Left colon (tissue), 2 donors: ENCODE results near the gene CMIP. TPM values are rescaled to one million over a fixed set of nuclear protein-coding genes. Genes with fewer than 3 reads are reported as not detected.
A peak's percentile ranks its signal among the peaks of the same experiment; 100 is the strongest.

Source experiments
- ATAC-seq: fragments of 200-7000 bp; cut with Tn5 transposase; one replicate; pipeline ENCODE4 v1.9.1; 2020; ENCODE audit warnings: mild to moderate bottlenecking, moderate library complexity
- DNase-seq, 2 donors: peaks; one replicate each; pipeline ENCODE4 v3.0.0-alpha.2; 2020
- intact Hi-C, 2 donors: fragments of 100-400 bp; cut with DNase I in 1 of 2; cut with micrococcal nuclease in 1 of 2; formaldehyde crosslinking; loops; one replicate each; pipeline versions ENCODE4 v1.11.2 to v1.14.0; 2022; cut with DNase I, micrococcal nuclease
- total RNA-seq, 2 donors: library from RNA; stranded (reverse); fragmentation: NEBNext Ultra II Directional; extraction: Animal tissue kit (Norgen Biotek cat#: 25700); gene quantifications; one replicate each; pipeline ENCODE4 v1.2.1, GENCODE V29; 2021
- donor health status: DM: no; HTN: no; CAD: no.
- donor health status: DM: yes; HTN: yes; CAD: no.

Gene CMIP
- total RNA-seq, 2 donors from 2014 or later = 81.8 to 84.5 TPM

DNA sequence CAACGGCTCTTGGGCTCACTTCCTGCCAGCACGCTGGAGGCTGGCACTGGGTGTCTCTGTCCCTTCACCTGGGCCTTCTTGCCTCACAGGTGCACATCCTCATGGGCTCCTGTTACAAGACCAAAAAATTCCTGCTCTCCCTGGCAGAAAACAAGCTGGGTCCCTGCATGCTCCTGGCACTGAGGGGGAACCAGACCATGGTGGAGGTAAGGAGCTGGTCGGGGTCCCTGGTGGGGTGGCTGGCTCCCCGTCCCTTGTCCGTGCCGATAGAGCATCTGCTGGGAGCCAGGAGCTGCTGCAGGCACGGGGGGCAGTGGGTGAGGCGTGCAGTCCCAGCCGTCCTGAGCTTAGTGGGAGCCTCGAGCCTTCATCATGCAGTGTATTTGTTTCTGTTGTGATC is 255.0 kb downstream of the CMIP start:
- intact Hi-C loops = loop anchor here in 1 of 2 donors (10.0 kb wide), 1 partner anchor 55 kb away; no protein-coding TSS in a partner anchor
- no peak for DNase-seq
- ATAC-seq = no peak

DNA sequence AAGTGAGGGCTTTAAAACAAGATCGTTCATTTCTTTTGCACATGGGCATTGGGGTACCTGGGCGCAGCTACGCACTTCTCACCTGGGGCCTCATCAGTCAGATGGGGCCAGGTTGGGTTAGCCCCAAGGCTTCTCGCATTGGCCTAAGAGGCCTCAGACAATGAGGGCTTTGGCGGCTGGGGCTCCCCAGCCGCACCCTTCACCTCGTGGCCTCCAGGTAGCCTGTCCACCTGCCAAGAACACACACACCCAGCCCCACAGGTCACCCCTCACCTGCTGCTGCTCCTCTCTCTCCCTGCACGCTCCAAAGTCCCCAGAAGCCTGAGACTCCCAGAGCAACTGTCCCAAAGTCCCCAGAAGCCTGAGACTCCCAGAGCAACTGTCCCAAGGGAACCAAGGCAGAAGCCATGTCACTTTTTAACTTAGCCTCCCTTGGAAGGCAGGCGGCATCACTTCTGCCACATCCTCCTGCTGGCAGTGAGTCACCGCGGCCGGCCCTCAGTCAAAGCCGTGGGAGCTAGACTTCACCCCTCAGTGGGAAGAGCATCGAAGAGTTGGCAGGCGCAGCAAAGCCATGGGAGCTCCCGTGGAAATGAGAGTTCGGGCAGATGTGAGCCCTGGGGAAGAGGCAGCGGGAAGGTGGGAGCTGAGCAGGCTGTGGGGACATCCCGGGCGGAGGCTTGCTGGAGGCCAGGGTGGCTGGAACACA is 255.6 kb downstream of the CMIP start:
- ATAC-seq = no peak
- intact Hi-C loops = no loop called here
- no peak for DNase-seq

DNA sequence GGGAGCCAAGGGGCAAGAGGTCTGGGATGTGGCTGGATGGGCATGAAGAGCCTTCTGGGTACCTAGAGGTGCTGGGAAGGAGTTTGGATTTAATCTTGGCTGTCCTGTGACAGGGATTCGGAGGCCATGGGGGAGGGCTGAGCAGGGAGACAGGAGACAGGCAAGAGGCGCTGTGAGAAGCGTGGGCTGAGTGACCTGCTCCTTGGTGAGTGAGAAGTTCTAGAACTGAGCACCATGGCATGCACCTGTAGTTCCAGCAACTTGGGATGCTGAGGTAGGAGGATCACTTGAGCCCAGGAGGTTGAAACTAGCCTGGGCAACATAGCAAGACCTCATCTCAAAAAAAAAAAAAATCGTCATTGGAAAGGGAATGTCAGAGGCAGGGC is 256.2 kb downstream of the CMIP start:
- ATAC-seq = no peak
- intact Hi-C loops = no loop called here
- DNase-seq = no peak

GRCh38 chr16:81701296-81701970 is 256.8 kb downstream of the CMIP start:
- intact Hi-C loops = no loop called here
- DNase-seq = no peak

GRCh38 chr16:81702506-81702905 is 257.9 kb downstream of the CMIP start:
- intact Hi-C loops = no loop called here
- no peak for DNase-seq
- ATAC-seq = no peak

More at GRCh38 chr16:81701296-81701970, 256.8 kb downstream of the CMIP start:
- no peak for ATAC-seq

DNA sequence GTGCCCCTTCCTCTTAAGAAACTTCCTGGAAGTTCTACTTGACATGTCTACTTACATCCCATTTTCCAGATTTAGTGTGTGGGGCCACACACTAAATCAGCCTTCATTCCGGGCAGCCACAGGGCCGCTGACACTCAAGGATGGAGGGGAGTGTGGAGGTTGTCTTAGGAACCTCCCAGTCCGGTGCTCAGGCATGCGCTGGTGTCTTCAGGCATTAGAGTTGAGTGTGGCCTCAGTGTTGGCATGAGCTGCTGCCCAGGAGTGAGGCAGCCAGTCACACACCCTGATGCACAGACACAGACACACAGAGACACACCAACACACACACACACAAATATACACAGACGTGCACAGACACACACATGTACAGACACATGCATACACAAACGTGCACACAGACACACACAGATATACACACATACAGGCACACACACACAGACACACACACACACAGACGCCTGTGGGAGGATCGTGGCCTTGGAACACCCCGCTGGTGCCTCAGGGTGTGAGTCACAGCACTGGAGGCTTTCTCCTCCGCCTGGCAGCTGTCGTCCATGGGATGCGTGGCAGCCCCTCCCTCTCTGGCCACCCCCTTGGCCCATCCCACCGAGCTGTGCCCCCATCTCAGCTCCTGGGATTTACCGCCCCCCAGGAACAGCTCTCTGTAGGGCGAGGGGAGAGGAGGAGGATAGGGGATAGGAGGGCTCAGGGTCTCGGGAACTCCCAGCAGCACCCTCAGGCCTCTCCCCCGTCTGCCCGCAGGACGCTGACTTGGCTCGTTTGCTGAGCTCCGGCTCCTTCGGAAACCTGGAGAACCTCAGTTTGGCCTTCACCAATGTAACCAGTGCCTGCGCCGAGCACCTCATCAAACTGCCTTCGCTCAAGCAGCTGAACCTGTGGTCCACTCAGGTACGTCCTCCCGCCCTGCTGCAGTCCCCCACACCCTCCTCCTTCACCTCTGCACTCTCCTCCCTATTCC is 258.9 kb downstream of the CMIP start:
- peak; percentile 12 for ATAC-seq
- intact Hi-C loops = no loop called here
- no peak for DNase-seq

DNA sequence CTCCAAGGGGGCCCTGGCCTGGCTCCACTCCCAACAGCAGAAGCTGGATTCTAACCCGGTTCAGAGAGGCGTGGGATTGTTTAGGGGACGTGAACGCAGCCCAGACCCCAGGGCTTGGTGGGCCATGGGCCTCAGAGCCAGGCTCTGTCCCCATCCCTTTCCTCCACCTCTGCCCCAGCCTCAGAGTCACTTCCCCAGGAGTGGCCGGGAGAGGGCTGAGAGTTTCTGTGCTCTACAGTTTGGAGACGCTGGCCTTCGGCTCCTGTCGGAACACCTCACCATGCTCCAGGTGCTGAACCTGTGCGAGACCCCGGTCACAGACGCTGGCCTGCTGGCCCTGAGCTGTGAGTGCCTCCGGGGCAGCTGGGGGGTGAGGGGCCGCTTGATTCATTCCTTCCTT is 260.7 kb downstream of the CMIP start:
- no peak for ATAC-seq

GRCh38 chr16:81706327-81707295 is 262.0 kb downstream of the CMIP start:
- ATAC-seq = no peak
- intact Hi-C loops = no loop called here
- DNase-seq = no peak

More for the DNA sequence above, 260.7 kb downstream of the CMIP start:
- no peak for DNase-seq
- intact Hi-C loops = no loop called here

GRCh38 chr16:81707411-81708265 is 263.0 kb downstream of the CMIP start:
- ATAC-seq (peak; percentile 86), DNase-seq (peak; percentile 90 to 92)
- intact Hi-C loops = no loop called here

GRCh38 chr16:81708266-81709015 is 263.8 kb downstream of the CMIP start:
- DNase-seq = peak; percentile 56 to 62
- peak; percentile 64 for ATAC-seq
- intact Hi-C loops = no loop called here

DNA sequence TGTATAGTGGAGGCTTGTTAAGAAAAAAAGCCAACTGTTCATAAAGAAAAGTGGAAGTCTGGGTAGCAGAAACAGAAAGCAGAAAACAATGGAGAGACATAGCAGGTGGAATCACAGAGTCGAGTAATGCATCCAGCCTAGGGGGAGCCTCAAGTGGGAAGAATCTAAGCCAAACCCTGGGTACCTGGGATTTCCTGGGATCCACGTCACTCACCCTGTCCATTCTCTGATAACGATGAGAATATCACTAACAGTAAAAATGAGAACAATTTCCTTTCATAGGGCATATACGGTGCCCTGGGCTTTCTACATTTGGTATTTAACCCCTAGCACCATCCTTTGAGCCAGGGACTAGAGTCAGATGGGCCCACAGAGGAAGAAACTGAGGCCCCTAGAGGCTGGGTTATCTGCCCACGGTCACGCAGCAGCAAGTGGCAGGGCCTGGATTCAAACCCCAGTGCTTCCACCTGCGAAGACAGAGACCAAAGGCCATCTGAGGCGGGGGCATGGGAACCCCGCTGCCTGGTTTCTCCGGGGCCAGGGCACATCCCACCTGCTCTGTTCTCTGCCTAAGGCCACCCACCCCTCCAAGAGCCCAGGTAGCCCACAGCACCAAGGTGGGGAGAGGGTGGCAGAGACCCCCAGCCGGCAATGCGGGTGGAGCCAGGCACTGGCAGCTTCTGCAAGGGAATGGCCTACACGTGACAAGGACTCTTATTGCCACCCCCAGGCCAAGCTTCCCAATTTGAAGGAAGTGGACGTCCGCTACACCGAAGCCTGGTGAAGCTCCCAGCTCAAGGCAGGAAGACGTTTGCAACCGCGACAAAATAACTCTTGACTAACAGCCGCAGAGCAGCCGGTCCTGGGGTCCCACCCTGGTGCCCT is 264.6 kb downstream of the CMIP start:
- no peak for ATAC-seq
- no peak for DNase-seq
- intact Hi-C loops = no loop called here

DNA sequence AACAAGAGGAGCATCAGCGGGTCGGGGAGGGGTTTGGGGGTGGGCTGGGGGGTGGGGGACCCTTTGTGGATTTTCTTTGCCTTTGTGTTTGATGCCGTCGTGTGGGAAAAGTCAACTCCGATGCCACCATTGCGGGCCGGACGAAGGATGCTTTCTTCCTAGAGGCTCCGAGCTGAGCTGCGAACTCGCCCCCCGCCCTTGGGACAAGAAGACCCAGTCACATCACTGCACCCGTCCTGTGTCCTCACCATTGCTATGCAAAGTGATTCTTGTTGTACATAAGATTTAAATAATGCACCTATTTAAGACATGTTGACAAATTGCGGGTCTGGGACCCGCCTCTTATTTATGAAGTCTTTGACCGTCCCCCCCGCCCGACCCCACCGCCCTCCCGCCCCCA is 265.4 kb downstream of the CMIP start:
- intact Hi-C loops = no loop called here
- DNase-seq (no peak), ATAC-seq (no peak)

GRCh38 chr16:81710596-81710995 is 266.0 kb downstream of the CMIP start:
- intact Hi-C loops = no loop called here
- no peak for DNase-seq
- no peak for ATAC-seq

DNA sequence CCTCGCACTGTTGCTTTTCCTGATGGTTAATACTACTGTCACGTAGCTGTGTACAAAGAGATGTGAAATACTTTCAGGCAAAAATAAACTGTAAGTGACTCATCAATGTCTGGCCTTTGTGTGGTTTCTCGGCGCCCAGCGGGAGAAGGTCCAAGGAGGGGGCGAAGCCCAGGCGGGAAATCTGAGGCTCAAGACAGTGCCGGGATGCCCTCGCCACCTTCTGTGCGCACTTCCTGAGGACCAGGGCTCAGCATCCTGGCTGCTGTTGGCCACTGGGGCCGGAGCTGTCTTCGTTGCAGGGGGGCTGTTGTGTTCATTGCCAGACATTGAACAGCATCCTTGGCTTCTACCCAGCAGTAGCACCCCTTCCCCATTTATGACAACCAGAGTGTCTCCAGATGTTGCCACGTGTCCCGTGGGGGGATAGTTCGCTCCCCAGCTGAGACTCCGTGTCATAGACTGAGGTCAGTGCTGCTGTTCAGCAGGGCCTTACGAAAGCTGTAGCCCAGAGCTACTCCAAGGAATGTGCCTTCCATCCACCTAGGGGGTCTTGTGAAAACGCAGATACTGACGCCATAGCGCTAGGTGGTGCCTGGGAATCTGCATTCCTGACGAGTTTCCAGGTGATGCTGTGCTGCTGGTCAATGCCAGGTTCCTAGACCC is 267.2 kb downstream of the CMIP start:
- intact Hi-C loops = no loop called here

DNA sequence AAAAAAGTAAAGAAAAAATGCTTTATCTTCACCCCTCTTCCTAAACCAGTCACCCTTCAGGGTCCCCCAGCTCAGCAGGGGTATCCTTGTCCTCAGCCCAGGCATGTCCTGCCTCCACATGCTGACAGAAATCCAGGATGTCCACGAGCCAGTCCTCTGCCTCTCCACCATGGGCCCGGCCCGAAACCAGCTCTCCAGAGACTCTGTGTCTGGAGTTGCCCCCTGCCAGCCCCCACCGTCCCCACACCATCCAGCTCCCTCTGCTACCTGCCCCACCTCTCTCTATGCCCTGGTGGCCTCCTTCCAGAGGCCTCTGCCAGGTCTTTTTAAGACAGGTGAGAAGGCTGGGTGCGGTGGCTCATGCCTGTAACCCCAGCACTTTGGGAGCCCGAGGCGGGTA is 268.1 kb downstream of the CMIP start:
- intact Hi-C loops = no loop called here
- DNase-seq (no peak), ATAC-seq (no peak)

More for the DNA sequence above, 267.2 kb downstream of the CMIP start:
- no peak for DNase-seq
- ATAC-seq = no peak
